IMR-90 (cell line): ENCODE results near the gene RRP1. TPM values are rescaled to one million over a fixed set of nuclear protein-coding genes. Genes with fewer than 3 reads are reported as not detected.

Experiments
- ATAC-seq: fragments of 200-7000 bp; cut with Tn5 transposase; 2 replicates; pipeline ENCODE4 v1.9.1; 2020; ENCODE audit warnings: low read depth, mild to moderate bottlenecking, moderate library complexity
- BruUV-seq: library from RNA; stranded (reverse); fragments of 400-500 nt; replicated peaks from 2 replicates; lab custom pipeline; 2021; lab: Mats Ljungman, UMichigan
- CTCF ChIA-PET: fragments of 300-600 bp; formaldehyde crosslinking; extraction: SDS; loops from one replicate; lab custom pipeline; 2021; ENCODE audit warnings: antibody characterized with exemption; lab: Yijun Ruan, JAX
- POLR2A ChIA-PET: fragments of 300-600 bp; sonication (Branson Sonifier 250); formaldehyde crosslinking; loops from one replicate; lab custom pipeline; 2022; ENCODE audit warnings: antibody characterized with exemption; ENCODE audit not compliant: unreplicated experiment; lab: Charles Lee
- DNase-seq: peaks from one replicate; pipeline ENCODE4 v3.0.0; 2013
- H2AFZ ChIP-seq: replicated peaks from 2 replicates; pipeline ENCODE3; 2013; ENCODE audit warnings: low read length, mild to moderate bottlenecking; ENCODE audit not compliant: poor library complexity
- H2AK5ac ChIP-seq: 2 replicates; pipeline ENCODE4 v1.6.1; 2013; ENCODE audit warnings: low read depth, low read length, inconsistent platforms
- H2AK9ac ChIP-seq: replicated peaks from 2 replicates; pipeline ENCODE3; 2013; ENCODE audit warnings: mild to moderate bottlenecking, low read depth, low read length, moderate library complexity; ENCODE audit not compliant: poor library complexity
- H2BK120ac ChIP-seq: 2 replicates; pipeline ENCODE4 v1.6.1; 2013; ENCODE audit warnings: low read depth, low read length, inconsistent platforms
- H2BK15ac ChIP-seq: 3 replicates; pipeline ENCODE4 v1.6.1; 2013; ENCODE audit warnings: low read depth, low read length, inconsistent platforms
- H2BK20ac ChIP-seq: 2 replicates; pipeline ENCODE4 v1.6.1; 2013; ENCODE audit warnings: low read depth, mild to moderate bottlenecking, inconsistent platforms, low read length, moderate library complexity
- H2BK5ac ChIP-seq: 2 replicates; pipeline ENCODE4 v1.6.1; 2013; ENCODE audit warnings: mild to moderate bottlenecking, low read depth, low read length, inconsistent platforms; ENCODE audit not compliant: poor library complexity, severe bottlenecking
- H3K14ac ChIP-seq: replicated peaks from 2 replicates; pipeline ENCODE4 v1.6.1; 2013; ENCODE audit warnings: low read depth, low read length, inconsistent platforms
- H3K18ac ChIP-seq: 2 replicates; pipeline ENCODE4 v1.6.1; 2013; ENCODE audit warnings: low read depth, low read length, control low read depth
- H3K23ac ChIP-seq: 2 replicates; pipeline ENCODE4 v1.6.1; 2013; ENCODE audit warnings: low read depth, low read length, inconsistent platforms
- H3K27ac ChIP-seq: 2 replicates; pipeline ENCODE4 v1.5.1; 2013; ENCODE audit warnings: mild to moderate bottlenecking, control low read depth, low read length; ENCODE audit not compliant: insufficient read depth
- H3K27me3 ChIP-seq: 2 replicates; pipeline ENCODE4 v1.6.1; 2013; ENCODE audit warnings: low read length; ENCODE audit not compliant: control insufficient read depth, insufficient read depth
- H3K36me3 ChIP-seq: 2 replicates; pipeline ENCODE4 v1.6.1; 2013; ENCODE audit warnings: low read length, mixed read lengths; ENCODE audit not compliant: control insufficient read depth, insufficient read depth
- H3K4ac ChIP-seq: 2 replicates; pipeline ENCODE4 v1.6.1; 2013; ENCODE audit warnings: low read depth, low read length, inconsistent platforms
- H3K4me1 ChIP-seq: 2 replicates; pipeline ENCODE4 v1.6.1; 2013; ENCODE audit warnings: low read length, mixed read lengths; ENCODE audit not compliant: control insufficient read depth, insufficient read depth
- H3K4me2 ChIP-seq: 2 replicates; pipeline ENCODE4 v1.6.1; 2013; ENCODE audit warnings: low read depth, mild to moderate bottlenecking, control low read depth, low read length, moderate library complexity
- H3K4me3 ChIP-seq: 2 replicates; pipeline ENCODE4 v1.5.1; 2013; ENCODE audit warnings: low read depth, mild to moderate bottlenecking, control low read depth, low read length, moderate library complexity; ENCODE audit not compliant: insufficient read depth
- H3K56ac ChIP-seq: 2 replicates; pipeline ENCODE4 v1.6.1; 2013; ENCODE audit warnings: low read length, inconsistent platforms; ENCODE audit not compliant: insufficient read depth; ENCODE audit errors: extremely low read depth
- H3K79me1 ChIP-seq, 2 experiments: 2 replicates each; pipeline ENCODE4 v1.6.1; 2013; ENCODE audit warnings: low read length in 2 of 2, inconsistent platforms in 1 of 2, low read depth in 1 of 2
- H3K9ac ChIP-seq: 2 replicates; pipeline ENCODE4 v1.6.1; 2013; ENCODE audit warnings: low read depth, low read length, control low read depth
- H3K9me1 ChIP-seq: 2 replicates; pipeline ENCODE4 v1.6.1; 2013; ENCODE audit warnings: low read length, inconsistent platforms; ENCODE audit not compliant: insufficient read depth
- H3K9me3 ChIP-seq: 2 replicates; pipeline ENCODE4 v1.6.1; 2013; ENCODE audit warnings: low read length; ENCODE audit not compliant: control insufficient read depth, insufficient read depth
- H4K20me1 ChIP-seq: 2 replicates; pipeline ENCODE4 v1.6.1; 2013; ENCODE audit warnings: low read length, inconsistent platforms; ENCODE audit not compliant: insufficient read depth
- H4K5ac ChIP-seq: 2 replicates; pipeline ENCODE4 v1.6.1; 2013; ENCODE audit warnings: mild to moderate bottlenecking, low read depth, low read length, control low read depth
- H4K8ac ChIP-seq, 2 experiments: 2 replicates each; pipeline ENCODE4 v1.6.1; 2013; ENCODE audit warnings: low read depth in 2 of 2, low read length in 2 of 2, control low read depth in 1 of 2, inconsistent platforms in 1 of 2
- H4K91ac ChIP-seq: 2 replicates; pipeline ENCODE4 v1.6.1; 2013; ENCODE audit warnings: low read depth, low read length, inconsistent platforms; ENCODE audit not compliant: insufficient read depth
- BHLHE40 ChIP-seq: fragments of 150-350 bp; IDR thresholded peaks from 2 replicates; pipeline ENCODE4 v1.6.1; 2016; ENCODE audit warnings: mild to moderate bottlenecking, low read depth, low read length
- CEBPB ChIP-seq: IDR thresholded peaks from 2 replicates; pipeline ENCODE4 v1.6.1; 2012; ENCODE audit warnings: low read depth, low read length, improper control_type of control experiment
- CHD1 ChIP-seq: IDR thresholded peaks from 2 replicates; pipeline ENCODE4 v1.6.1; 2012; ENCODE audit warnings: low read depth, low read length, improper control_type of control experiment
- FOS ChIP-seq: fragments of 150-350 bp; IDR thresholded peaks from 2 replicates; pipeline ENCODE4 v1.6.1; 2016; ENCODE audit warnings: low read depth, low read length
- MAFK ChIP-seq: IDR thresholded peaks from 2 replicates; pipeline ENCODE4 v1.6.1; 2012; ENCODE audit warnings: low read depth, low read length, improper control_type of control experiment
- MAZ ChIP-seq: IDR thresholded peaks from 2 replicates; pipeline ENCODE4 v1.6.1; 2012; ENCODE audit warnings: low read depth, mild to moderate bottlenecking, low read length, improper control_type of control experiment, moderate library complexity, borderline replicate concordance
- MXI1 ChIP-seq: IDR thresholded peaks from 2 replicates; pipeline ENCODE4 v1.6.1; 2012; ENCODE audit warnings: low read depth, mild to moderate bottlenecking, low read length, moderate library complexity, borderline replicate concordance
- NFE2L2 ChIP-seq: fragments of 150-350 bp; IDR thresholded peaks from 2 replicates; pipeline ENCODE4 v1.6.1; 2016; ENCODE audit warnings: low read depth, mild to moderate bottlenecking, low read length
- POLR2A ChIP-seq: IDR thresholded peaks from 2 replicates; pipeline ENCODE4 v1.6.1; 2012; ENCODE audit warnings: mild to moderate bottlenecking, low read depth, low read length
- RAD21 ChIP-seq: IDR thresholded peaks from 2 replicates; pipeline ENCODE4 v1.6.1; 2012; ENCODE audit warnings: low read length, improper control_type of control experiment
- RCOR1 ChIP-seq: IDR thresholded peaks from 2 replicates; pipeline ENCODE4 v1.6.1; 2012; ENCODE audit warnings: mild to moderate bottlenecking, low read length, improper control_type of control experiment; ENCODE audit not compliant: insufficient replicate concordance
- SMC3 ChIP-seq: fragments of 150-350 bp; IDR thresholded peaks from 2 replicates; pipeline ENCODE4 v1.6.1; 2016; ENCODE audit warnings: low read depth, mild to moderate bottlenecking, antibody characterized with exemption, low read length, moderate library complexity
- WGBS, 2 experiments: methylation state at CpG; one replicate each; pipeline versions ENCODE4 v1.1.5 to v1.1.7; 2013; ENCODE audit warnings: missing lambda C conversion rate in 2 of 2; ENCODE audit not compliant: insufficient read length in 1 of 2; ENCODE audit errors: extremely low coverage in 2 of 2; 5-methylcytosine and 5-hydroxymethylcytosine counted together
- dilution Hi-C: fragments of 300-500 bp; cut with HindIII; formaldehyde crosslinking; loops from one replicate; pipeline ENCODE4 v1.14.3; 2018; ENCODE audit warnings: low sequenced_read_pairs; ENCODE audit not compliant: unreplicated experiment
- in situ Hi-C: fragments of 300-500 bp; cut with MboI; formaldehyde crosslinking; loops from 3 replicates; pipeline ENCODE4 v1.14.3; 2019; ENCODE audit warnings: low sequenced_read_pairs, inconsistent platforms, mixed read lengths
- intact Hi-C: fragments of 100-400 bp; cut with micrococcal nuclease; formaldehyde crosslinking; loops from 2 replicates; pipeline ENCODE4 v1.10.0; 2022
- polyA plus RNA-seq, 3 experiments: library from polyadenylated mRNA; depleted of rRNA; stranded (reverse); fragments of >200 nt; gene quantifications; 2 replicates each; pipeline ENCODE4 v1.2.3, GENCODE V29; 2012; ENCODE audit warnings: low replicate concordance in 1 of 3
- total RNA-seq: library from RNA; depleted of rRNA; stranded (reverse); fragments of >200 nt; gene quantifications from 2 replicates; pipeline ENCODE4 v1.2.3, GENCODE V29; 2012
- TF ChIP-seq, protein P1 (sequence below): conservative IDR thresholded peaks from 2 replicates; pipeline ENCODE4 v1.5.1; 2012; ENCODE audit warnings: mild to moderate bottlenecking, low read depth, low read length, improper control_type of control experiment
- TF ChIP-seq, protein P2 (sequence below): fragments of 150-350 bp; IDR thresholded peaks from 2 replicates; pipeline ENCODE4 v1.6.1; 2016; ENCODE audit warnings: low read depth, mild to moderate bottlenecking, low read length, moderate library complexity, borderline replicate concordance

The RRP1 gene
- total and polyA plus RNA-seq, 2 of the 4 experiments (the other 2 are of a cell fraction): 20.2 to 23.3 TPM

DNA sequence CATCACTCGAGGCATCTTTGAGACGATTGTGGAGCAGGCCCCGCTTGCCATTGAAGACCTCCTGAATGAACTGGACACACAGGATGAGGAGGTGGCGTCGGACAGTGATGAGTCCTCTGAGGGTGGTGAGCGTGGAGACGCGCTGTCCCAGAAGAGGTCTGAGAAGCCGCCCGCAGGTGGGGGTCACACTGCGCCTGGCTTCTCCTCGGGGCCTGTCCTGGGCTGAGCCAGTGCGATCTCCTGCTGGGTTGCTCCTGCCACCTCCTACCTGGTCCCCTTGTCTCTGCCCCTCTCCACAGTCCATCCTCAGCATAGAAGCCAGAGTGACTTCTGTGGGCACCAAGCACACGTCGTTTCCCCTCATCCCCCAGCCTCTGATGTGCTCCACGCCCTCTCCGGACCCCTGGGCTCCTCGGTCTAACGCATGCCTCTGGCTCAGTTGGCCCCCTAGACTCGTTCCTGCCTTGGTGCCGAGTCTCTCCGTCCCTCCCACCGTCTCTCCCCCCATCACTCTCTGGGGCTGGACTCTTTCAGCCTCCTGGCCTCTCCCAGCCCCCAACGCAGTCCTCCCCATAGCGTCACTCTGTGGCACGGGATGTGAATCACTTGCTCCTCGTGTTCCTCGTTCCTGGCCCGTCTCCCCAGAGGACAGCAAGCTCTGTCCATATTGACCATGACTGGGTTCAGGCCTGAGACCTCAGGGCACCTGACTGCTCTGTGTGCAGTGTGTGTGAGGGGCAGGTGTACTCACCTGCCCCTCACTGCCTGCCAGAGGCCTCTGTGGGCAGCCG is 8.7 kb downstream of the RRP1 start (continued):
- no peak for TF ChIP-seq BHLHE40

DNA sequence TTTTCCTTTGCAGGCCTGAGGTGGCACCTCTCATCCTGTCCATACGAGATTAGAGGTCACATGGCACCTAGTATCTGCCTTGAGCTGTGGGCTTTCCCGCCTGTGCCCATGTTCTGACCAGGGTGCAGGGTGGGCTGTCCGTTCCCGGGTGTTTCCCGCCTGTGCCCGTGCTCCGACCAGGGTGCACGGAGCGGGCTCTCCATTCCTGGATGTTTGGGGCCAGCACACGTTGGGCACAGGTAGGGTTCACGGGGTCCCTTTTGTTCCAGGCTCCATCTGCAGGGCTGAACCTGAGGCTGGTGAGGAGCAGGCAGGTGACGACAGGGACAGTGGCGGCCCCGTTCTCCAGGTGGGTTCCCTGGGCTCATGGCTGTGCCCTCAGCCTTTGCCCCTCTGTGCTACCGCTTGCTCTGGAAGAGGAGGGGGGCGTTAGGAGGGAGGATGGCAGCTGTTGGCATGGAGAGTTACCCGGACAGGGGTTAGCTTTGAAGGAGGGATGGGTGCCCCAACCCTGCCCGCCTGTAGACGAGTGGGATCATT is 10.0 kb downstream of the RRP1 start:
- Histone ChIP-seq H4K91ac (no peak overlapping the region), H2AK9ac (no peak overlapping the region), H2BK15ac (no peak overlapping the region), H2AK5ac (no peak overlapping the region), H2AFZ (peak overlapping the region; percentile 39), H3K4ac (no peak overlapping the region), H3K9ac (no peak overlapping the region), H3K27me3 (no peaks in the 10 kb centered on the region), H3K27ac (no peak overlapping the region), H4K8ac (no peak overlapping the region), H3K9me3 (no peaks in the 10 kb centered on the region), H3K56ac (no peak overlapping the region), H3K4me1 (no peaks in the 10 kb centered on the region), H4K5ac (no peak overlapping the region), H4K20me1 (peaks cover 5% of the 10 kb centered on the region), H2BK5ac (no peak overlapping the region), H3K4me2 (no peak overlapping the region), H3K18ac (no peak overlapping the region), H3K23ac (no peak overlapping the region), H3K14ac (no peak overlapping the region), H3K9me1 (no peaks in the 10 kb centered on the region), H3K79me1 (peaks cover 6 to 11% of the 10 kb centered on the region in 2 experiments; a peak in 2 of 4 replicates), H2BK120ac (no peak overlapping the region), H3K4me3 (no peak overlapping the region), H2BK20ac (no peak overlapping the region), H3K36me3 (peaks cover 84% of the 10 kb centered on the region)
- WGBS, 2 experiments: 98% methylated on average over 7 of the region's 19 CpGs; no CpG with 5 or more reads in 1 of the 2 experiments
- BruUV-seq: no TSS peak
- ChIA-PET POLR2A (no interaction called here), CTCF (no interaction called here)
- in situ Hi-C loops (no loop called here), dilution Hi-C loops (no loop called here), intact Hi-C loops (no loop called here)
- DNase-seq: no peak
- ATAC-seq: no peak
- TF ChIP-seq CEBPB (no peak), MXI1 (no peak), SMC3 (no peak), MAFK (no peak), RCOR1 (no peak), POLR2A (no peak), NFE2L2 (no peak), MAZ (no peak), RAD21 (no peak), CHD1 (no peak), BHLHE40 (no peak), FOS (no peak)
- TF ChIP-seq, protein P1, sequence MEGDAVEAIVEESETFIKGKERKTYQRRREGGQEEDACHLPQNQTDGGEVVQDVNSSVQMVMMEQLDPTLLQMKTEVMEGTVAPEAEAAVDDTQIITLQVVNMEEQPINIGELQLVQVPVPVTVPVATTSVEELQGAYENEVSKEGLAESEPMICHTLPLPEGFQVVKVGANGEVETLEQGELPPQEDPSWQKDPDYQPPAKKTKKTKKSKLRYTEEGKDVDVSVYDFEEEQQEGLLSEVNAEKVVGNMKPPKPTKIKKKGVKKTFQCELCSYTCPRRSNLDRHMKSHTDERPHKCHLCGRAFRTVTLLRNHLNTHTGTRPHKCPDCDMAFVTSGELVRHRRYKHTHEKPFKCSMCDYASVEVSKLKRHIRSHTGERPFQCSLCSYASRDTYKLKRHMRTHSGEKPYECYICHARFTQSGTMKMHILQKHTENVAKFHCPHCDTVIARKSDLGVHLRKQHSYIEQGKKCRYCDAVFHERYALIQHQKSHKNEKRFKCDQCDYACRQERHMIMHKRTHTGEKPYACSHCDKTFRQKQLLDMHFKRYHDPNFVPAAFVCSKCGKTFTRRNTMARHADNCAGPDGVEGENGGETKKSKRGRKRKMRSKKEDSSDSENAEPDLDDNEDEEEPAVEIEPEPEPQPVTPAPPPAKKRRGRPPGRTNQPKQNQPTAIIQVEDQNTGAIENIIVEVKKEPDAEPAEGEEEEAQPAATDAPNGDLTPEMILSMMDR: no peak
- TF ChIP-seq, protein P2, sequence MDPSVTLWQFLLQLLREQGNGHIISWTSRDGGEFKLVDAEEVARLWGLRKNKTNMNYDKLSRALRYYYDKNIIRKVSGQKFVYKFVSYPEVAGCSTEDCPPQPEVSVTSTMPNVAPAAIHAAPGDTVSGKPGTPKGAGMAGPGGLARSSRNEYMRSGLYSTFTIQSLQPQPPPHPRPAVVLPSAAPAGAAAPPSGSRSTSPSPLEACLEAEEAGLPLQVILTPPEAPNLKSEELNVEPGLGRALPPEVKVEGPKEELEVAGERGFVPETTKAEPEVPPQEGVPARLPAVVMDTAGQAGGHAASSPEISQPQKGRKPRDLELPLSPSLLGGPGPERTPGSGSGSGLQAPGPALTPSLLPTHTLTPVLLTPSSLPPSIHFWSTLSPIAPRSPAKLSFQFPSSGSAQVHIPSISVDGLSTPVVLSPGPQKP: no peak
